ENCODE measurements around the gene PPFIBP1.

- TF ChIP-seq POLR2A (IDR thresholded peaks at IDR 0.05): no peak
- TF ChIP-seq CTCF (IDR thresholded peaks at IDR 0.05 in 8 of 11, conservative IDR thresholded peaks at IDR 0.05 in 3 of 11): no peak
- no peak for TF ChIP-seq POLR2AphosphoS5 (IDR thresholded peaks at IDR 0.05)
These were observed 44.0 kb upstream of the PPFIBP1 start for GRCh38 chr12:27480016-27480415.
